GM18873 (cell line): ENCODE data around the gene TRIM63.

ENCODE experiments used
- ATAC-seq: cut with Tn5 transposase; IDR thresholded peaks from one replicate; pipeline ENCODE4 v1.9.1; 2021; ENCODE audit warnings: mild to moderate bottlenecking, moderate library complexity, moderate number of reproducible peaks; ENCODE audit not compliant: unreplicated experiment, low FRiP score

Gene TRIM63

GRCh38 chr1:26089125-26089524 is 21.7 kb upstream of the TRIM63 start:
- ATAC-seq, result no peak

- ATAC-seq, result no peak
Observed at GRCh38 chr1:26084844-26085243, 17.4 kb upstream of the TRIM63 start.

- no peak for ATAC-seq
Observed at GRCh38 chr1:26084091-26084561, 16.7 kb upstream of the TRIM63 start.

GRCh38 chr1:26083208-26083607 is 15.8 kb upstream of the TRIM63 start:
- no peak for ATAC-seq

GRCh38 chr1:26082020-26082350 is 14.6 kb upstream of the TRIM63 start:
- ATAC-seq, result no peak

- no peak for ATAC-seq
Observed at GRCh38 chr1:26081267-26082019, 14.0 kb upstream of the TRIM63 start.

- no peak for ATAC-seq
Observed at GRCh38 chr1:26079960-26080814, 12.8 kb upstream of the TRIM63 start.

GRCh38 chr1:26079178-26079563 is 11.7 kb upstream of the TRIM63 start:
- no peak for ATAC-seq

GRCh38 chr1:26078286-26079177 is 11.1 kb upstream of the TRIM63 start:
- ATAC-seq, result no peak

GRCh38 chr1:26077524-26077923 is 10.1 kb upstream of the TRIM63 start:
- no peak for ATAC-seq

- no peak for ATAC-seq
Observed at GRCh38 chr1:26075421-26076144, 8.2 kb upstream of the TRIM63 start.

- ATAC-seq, result no peak
Observed at GRCh38 chr1:26072305-26072704, 4.9 kb upstream of the TRIM63 start.

GRCh38 chr1:26070963-26071342 is 3.5 kb upstream of the TRIM63 start:
- ATAC-seq, result no peak

GRCh38 chr1:26070296-26070962 is 3.0 kb upstream of the TRIM63 start:
- ATAC-seq, result no peak

- no peak for ATAC-seq
Observed at GRCh38 chr1:26069941-26070295, 2.5 kb upstream of the TRIM63 start.

GRCh38 chr1:26066857-26067256 is 573 bp downstream of the TRIM63 start:
- no peak for ATAC-seq

- no peak for ATAC-seq
Observed at GRCh38 chr1:26066160-26066559, 1.3 kb downstream of the TRIM63 start.

GRCh38 chr1:26064553-26064952 is 2.9 kb downstream of the TRIM63 start:
- no peak for ATAC-seq

GRCh38 chr1:26060832-26061574 is 6.4 kb downstream of the TRIM63 start:
- no peak for ATAC-seq
